Measurements from ENCODE around the gene INTS13. TPM values are rescaled to one million over a fixed set of nuclear protein-coding genes. Genes with fewer than 3 reads are reported as not detected.

INTS13 gene
- total and polyA plus RNA-seq, 2 of the 4 experiments (the other 2 are of a cell fraction), result 9.9 to 31.9 TPM

- Histone ChIP-seq H2BK15ac (ENCODE audit: low read depth, low read length) (no peak overlapping the region), H3K4me1 (ENCODE audit: control insufficient read depth, insufficient read depth, low read length) (no peaks in the 10 kb centered on the region), H4K5ac (ENCODE audit: low read depth, low read length) (no peak overlapping the region), H3K36me3 (ENCODE audit: control insufficient read depth, insufficient read depth, low read length) (no peaks in the 10 kb centered on the region), H3K9me1 (ENCODE audit: insufficient read depth, low read length) (no peaks in the 10 kb centered on the region), H2AFZ (replicated peaks; ENCODE audit: low read length, poor library complexity) (no peak overlapping the region), H2BK120ac (ENCODE audit: low read depth, low read length) (no peak overlapping the region), H3K23ac (ENCODE audit: low read depth, low read length) (no peak overlapping the region), H3K79me1 (ENCODE audit: low read depth in 1 of 2, low read length in 2 of 2) (no peaks in the 10 kb centered on the region), H3K27me3 (ENCODE audit: control insufficient read depth, insufficient read depth, low read length) (peaks cover 8% of the 10 kb centered on the region), H2AK5ac (ENCODE audit: low read depth, low read length) (no peak overlapping the region), H3K14ac (replicated peaks; ENCODE audit: low read depth, low read length) (no peak overlapping the region), H3K4ac (ENCODE audit: low read depth, low read length) (no peak overlapping the region), H4K8ac (ENCODE audit: low read depth in 2 of 2, low read length in 2 of 2) (no peak overlapping the region), H3K27ac (ENCODE audit: insufficient read depth, low read length) (no peak overlapping the region), H2AK9ac (replicated peaks; ENCODE audit: low read depth, low read length, poor library complexity) (no peak overlapping the region), H3K4me2 (ENCODE audit: low read depth, low read length) (no peak overlapping the region), H3K18ac (ENCODE audit: low read depth, low read length) (no peak overlapping the region), H4K20me1 (ENCODE audit: insufficient read depth, low read length) (no peaks in the 10 kb centered on the region), H3K9ac (ENCODE audit: low read depth, low read length) (no peak overlapping the region), H2BK5ac (ENCODE audit: low read depth, low read length, poor library complexity, severe bottlenecking) (no peak overlapping the region), H3K4me3 (ENCODE audit: insufficient read depth, low read depth, low read length) (no peak overlapping the region), H2BK20ac (ENCODE audit: low read depth, low read length) (no peak overlapping the region), H3K9me3 (ENCODE audit: control insufficient read depth, insufficient read depth, low read length) (no peaks in the 10 kb centered on the region), H4K91ac (ENCODE audit: insufficient read depth, low read depth, low read length) (no peak overlapping the region), H3K56ac (ENCODE audit: extremely low read depth, insufficient read depth, low read length) (no peak overlapping the region)
- in situ Hi-C loops (cut with MboI; ENCODE audit: low sequenced_read_pairs), result no loop called here
- CTCF ChIA-PET, result interaction anchor here (1.0 kb wide), 1 partner anchor 14 kb away, joined by 3 read pairs; no protein-coding TSS in a partner anchor
- intact Hi-C loops (cut with micrococcal nuclease), result no loop called here
- no TSS peak for BruUV-seq (replicated peaks)
- no CpG with 5 or more reads among the region's 11 CpGs for WGBS, 2 experiments (ENCODE audit: extremely low coverage in 2 of 2, insufficient read length in 1 of 2)
- dilution Hi-C loops (cut with HindIII; ENCODE audit: low sequenced_read_pairs, unreplicated experiment), result no loop called here
- DNase-seq (peak; percentile 57), ATAC-seq (ENCODE audit: low read depth) (peak; percentile 35)
- POLR2A ChIA-PET (ENCODE audit: unreplicated experiment), result no interaction called here
- TF ChIP-seq MXI1 (IDR thresholded peaks at IDR 0.05; ENCODE audit: borderline replicate concordance, low read depth, low read length), result no peak
- no peak for TF ChIP-seq CHD1 (IDR thresholded peaks at IDR 0.05; ENCODE audit: low read depth, low read length)
- TF ChIP-seq MAZ (IDR thresholded peaks at IDR 0.05; ENCODE audit: borderline replicate concordance, low read depth, low read length), result no peak
- TF ChIP-seq, protein P1, sequence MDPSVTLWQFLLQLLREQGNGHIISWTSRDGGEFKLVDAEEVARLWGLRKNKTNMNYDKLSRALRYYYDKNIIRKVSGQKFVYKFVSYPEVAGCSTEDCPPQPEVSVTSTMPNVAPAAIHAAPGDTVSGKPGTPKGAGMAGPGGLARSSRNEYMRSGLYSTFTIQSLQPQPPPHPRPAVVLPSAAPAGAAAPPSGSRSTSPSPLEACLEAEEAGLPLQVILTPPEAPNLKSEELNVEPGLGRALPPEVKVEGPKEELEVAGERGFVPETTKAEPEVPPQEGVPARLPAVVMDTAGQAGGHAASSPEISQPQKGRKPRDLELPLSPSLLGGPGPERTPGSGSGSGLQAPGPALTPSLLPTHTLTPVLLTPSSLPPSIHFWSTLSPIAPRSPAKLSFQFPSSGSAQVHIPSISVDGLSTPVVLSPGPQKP (IDR thresholded peaks at IDR 0.05; ENCODE audit: borderline replicate concordance, low read depth, low read length), result no peak
- no peak for TF ChIP-seq RFX5 (IDR thresholded peaks at IDR 0.05; ENCODE audit: low read depth, low read length)
- no peak for TF ChIP-seq RAD21 (IDR thresholded peaks at IDR 0.05; ENCODE audit: low read length)
- TF ChIP-seq NFE2L2 (IDR thresholded peaks at IDR 0.05; ENCODE audit: low read depth, low read length), result no peak
- TF ChIP-seq FOS (IDR thresholded peaks at IDR 0.05; ENCODE audit: low read depth, low read length), result no peak
- TF ChIP-seq USF2 (IDR thresholded peaks at IDR 0.05; ENCODE audit: low read depth, low read length), result no peak
- TF ChIP-seq POLR2A (IDR thresholded peaks at IDR 0.05; ENCODE audit: low read depth, low read length), result no peak
- TF ChIP-seq BHLHE40 (IDR thresholded peaks at IDR 0.05; ENCODE audit: low read depth, low read length), result no peak
- TF ChIP-seq RCOR1 (IDR thresholded peaks at IDR 0.05; ENCODE audit: insufficient replicate concordance, low read length), result no peak
- no peak for TF ChIP-seq CEBPB (IDR thresholded peaks at IDR 0.05; ENCODE audit: low read depth, low read length)
- TF ChIP-seq SMC3 (IDR thresholded peaks at IDR 0.05; ENCODE audit: low read depth, low read length), result no peak
- TF ChIP-seq CTCF (conservative IDR thresholded peaks at IDR 0.05; ENCODE audit: low read depth, low read length), result no peak
These were observed 67.0 kb downstream of the INTS13 start for GRCh38 chr12:26870491-26871419.

Measured in IMR-90 (cell line).